IMR-90 (cell line): ENCODE measurements around the gene MPRIP. TPM values are rescaled to one million over a fixed set of nuclear protein-coding genes. Genes with fewer than 3 reads are reported as not detected.

ENCODE experiments used
- ATAC-seq: fragments of 200-7000 bp; cut with Tn5 transposase; 2 replicates; pipeline ENCODE4 v1.9.1; 2020; ENCODE audit warnings: low read depth, mild to moderate bottlenecking, moderate library complexity
- BruUV-seq: library from RNA; stranded (reverse); fragments of 400-500 nt; replicated peaks from 2 replicates; lab custom pipeline; 2021; lab: Mats Ljungman, UMichigan
- CTCF ChIA-PET: fragments of 300-600 bp; formaldehyde crosslinking; extraction: SDS; loops from one replicate; lab custom pipeline; 2021; ENCODE audit warnings: antibody characterized with exemption; lab: Yijun Ruan, JAX
- POLR2A ChIA-PET: fragments of 300-600 bp; sonication (Branson Sonifier 250); formaldehyde crosslinking; loops from one replicate; lab custom pipeline; 2022; ENCODE audit warnings: antibody characterized with exemption; ENCODE audit not compliant: unreplicated experiment; lab: Charles Lee
- DNase-seq: peaks from one replicate; pipeline ENCODE4 v3.0.0; 2013
- H2AFZ ChIP-seq: replicated peaks from 2 replicates; pipeline ENCODE3; 2013; ENCODE audit warnings: low read length, mild to moderate bottlenecking; ENCODE audit not compliant: poor library complexity
- H2AK5ac ChIP-seq: 2 replicates; pipeline ENCODE4 v1.6.1; 2013; ENCODE audit warnings: low read depth, low read length, inconsistent platforms
- H2AK9ac ChIP-seq: replicated peaks from 2 replicates; pipeline ENCODE3; 2013; ENCODE audit warnings: mild to moderate bottlenecking, low read depth, low read length, moderate library complexity; ENCODE audit not compliant: poor library complexity
- H2BK120ac ChIP-seq: 2 replicates; pipeline ENCODE4 v1.6.1; 2013; ENCODE audit warnings: low read depth, low read length, inconsistent platforms
- H2BK15ac ChIP-seq: 3 replicates; pipeline ENCODE4 v1.6.1; 2013; ENCODE audit warnings: low read depth, low read length, inconsistent platforms
- H2BK20ac ChIP-seq: 2 replicates; pipeline ENCODE4 v1.6.1; 2013; ENCODE audit warnings: low read depth, mild to moderate bottlenecking, inconsistent platforms, low read length, moderate library complexity
- H2BK5ac ChIP-seq: 2 replicates; pipeline ENCODE4 v1.6.1; 2013; ENCODE audit warnings: mild to moderate bottlenecking, low read depth, low read length, inconsistent platforms; ENCODE audit not compliant: poor library complexity, severe bottlenecking
- H3K14ac ChIP-seq: replicated peaks from 2 replicates; pipeline ENCODE4 v1.6.1; 2013; ENCODE audit warnings: low read depth, low read length, inconsistent platforms
- H3K18ac ChIP-seq: 2 replicates; pipeline ENCODE4 v1.6.1; 2013; ENCODE audit warnings: low read depth, low read length, control low read depth
- H3K23ac ChIP-seq: 2 replicates; pipeline ENCODE4 v1.6.1; 2013; ENCODE audit warnings: low read depth, low read length, inconsistent platforms
- H3K27ac ChIP-seq: 2 replicates; pipeline ENCODE4 v1.5.1; 2013; ENCODE audit warnings: mild to moderate bottlenecking, control low read depth, low read length; ENCODE audit not compliant: insufficient read depth
- H3K27me3 ChIP-seq: 2 replicates; pipeline ENCODE4 v1.6.1; 2013; ENCODE audit warnings: low read length; ENCODE audit not compliant: control insufficient read depth, insufficient read depth
- H3K36me3 ChIP-seq: 2 replicates; pipeline ENCODE4 v1.6.1; 2013; ENCODE audit warnings: low read length, mixed read lengths; ENCODE audit not compliant: control insufficient read depth, insufficient read depth
- H3K4ac ChIP-seq: 2 replicates; pipeline ENCODE4 v1.6.1; 2013; ENCODE audit warnings: low read depth, low read length, inconsistent platforms
- H3K4me1 ChIP-seq: 2 replicates; pipeline ENCODE4 v1.6.1; 2013; ENCODE audit warnings: low read length, mixed read lengths; ENCODE audit not compliant: control insufficient read depth, insufficient read depth
- H3K4me2 ChIP-seq: 2 replicates; pipeline ENCODE4 v1.6.1; 2013; ENCODE audit warnings: low read depth, mild to moderate bottlenecking, control low read depth, low read length, moderate library complexity
- H3K4me3 ChIP-seq: 2 replicates; pipeline ENCODE4 v1.5.1; 2013; ENCODE audit warnings: low read depth, mild to moderate bottlenecking, control low read depth, low read length, moderate library complexity; ENCODE audit not compliant: insufficient read depth
- H3K56ac ChIP-seq: 2 replicates; pipeline ENCODE4 v1.6.1; 2013; ENCODE audit warnings: low read length, inconsistent platforms; ENCODE audit not compliant: insufficient read depth; ENCODE audit errors: extremely low read depth
- H3K79me1 ChIP-seq, 2 experiments: 2 replicates each; pipeline ENCODE4 v1.6.1; 2013; ENCODE audit warnings: low read length in 2 of 2, inconsistent platforms in 1 of 2, low read depth in 1 of 2
- H3K9ac ChIP-seq: 2 replicates; pipeline ENCODE4 v1.6.1; 2013; ENCODE audit warnings: low read depth, low read length, control low read depth
- H3K9me1 ChIP-seq: 2 replicates; pipeline ENCODE4 v1.6.1; 2013; ENCODE audit warnings: low read length, inconsistent platforms; ENCODE audit not compliant: insufficient read depth
- H3K9me3 ChIP-seq: 2 replicates; pipeline ENCODE4 v1.6.1; 2013; ENCODE audit warnings: low read length; ENCODE audit not compliant: control insufficient read depth, insufficient read depth
- H4K20me1 ChIP-seq: 2 replicates; pipeline ENCODE4 v1.6.1; 2013; ENCODE audit warnings: low read length, inconsistent platforms; ENCODE audit not compliant: insufficient read depth
- H4K5ac ChIP-seq: 2 replicates; pipeline ENCODE4 v1.6.1; 2013; ENCODE audit warnings: mild to moderate bottlenecking, low read depth, low read length, control low read depth
- H4K8ac ChIP-seq, 2 experiments: 2 replicates each; pipeline ENCODE4 v1.6.1; 2013; ENCODE audit warnings: low read depth in 2 of 2, low read length in 2 of 2, control low read depth in 1 of 2, inconsistent platforms in 1 of 2
- H4K91ac ChIP-seq: 2 replicates; pipeline ENCODE4 v1.6.1; 2013; ENCODE audit warnings: low read depth, low read length, inconsistent platforms; ENCODE audit not compliant: insufficient read depth
- BHLHE40 ChIP-seq: fragments of 150-350 bp; IDR thresholded peaks from 2 replicates; pipeline ENCODE4 v1.6.1; 2016; ENCODE audit warnings: mild to moderate bottlenecking, low read depth, low read length
- CEBPB ChIP-seq: IDR thresholded peaks from 2 replicates; pipeline ENCODE4 v1.6.1; 2012; ENCODE audit warnings: low read depth, low read length, improper control_type of control experiment
- CHD1 ChIP-seq: IDR thresholded peaks from 2 replicates; pipeline ENCODE4 v1.6.1; 2012; ENCODE audit warnings: low read depth, low read length, improper control_type of control experiment
- CTCF ChIP-seq: conservative IDR thresholded peaks from 2 replicates; pipeline ENCODE4 v1.5.1; 2012; ENCODE audit warnings: mild to moderate bottlenecking, low read depth, low read length, improper control_type of control experiment
- ELK1 ChIP-seq: fragments of 150-350 bp; IDR thresholded peaks from 2 replicates; pipeline ENCODE4 v1.6.1; 2016; ENCODE audit warnings: low read depth, mild to moderate bottlenecking, low read length, moderate library complexity, borderline replicate concordance
- FOS ChIP-seq: fragments of 150-350 bp; IDR thresholded peaks from 2 replicates; pipeline ENCODE4 v1.6.1; 2016; ENCODE audit warnings: low read depth, low read length
- MAFK ChIP-seq: IDR thresholded peaks from 2 replicates; pipeline ENCODE4 v1.6.1; 2012; ENCODE audit warnings: low read depth, low read length, improper control_type of control experiment
- MAZ ChIP-seq: IDR thresholded peaks from 2 replicates; pipeline ENCODE4 v1.6.1; 2012; ENCODE audit warnings: low read depth, mild to moderate bottlenecking, low read length, improper control_type of control experiment, moderate library complexity, borderline replicate concordance
- MXI1 ChIP-seq: IDR thresholded peaks from 2 replicates; pipeline ENCODE4 v1.6.1; 2012; ENCODE audit warnings: low read depth, mild to moderate bottlenecking, low read length, moderate library complexity, borderline replicate concordance
- NFE2L2 ChIP-seq: fragments of 150-350 bp; IDR thresholded peaks from 2 replicates; pipeline ENCODE4 v1.6.1; 2016; ENCODE audit warnings: low read depth, mild to moderate bottlenecking, low read length
- POLR2A ChIP-seq: IDR thresholded peaks from 2 replicates; pipeline ENCODE4 v1.6.1; 2012; ENCODE audit warnings: mild to moderate bottlenecking, low read depth, low read length
- RAD21 ChIP-seq: IDR thresholded peaks from 2 replicates; pipeline ENCODE4 v1.6.1; 2012; ENCODE audit warnings: low read length, improper control_type of control experiment
- RCOR1 ChIP-seq: IDR thresholded peaks from 2 replicates; pipeline ENCODE4 v1.6.1; 2012; ENCODE audit warnings: mild to moderate bottlenecking, low read length, improper control_type of control experiment; ENCODE audit not compliant: insufficient replicate concordance
- RFX5 ChIP-seq: IDR thresholded peaks from 2 replicates; pipeline ENCODE4 v1.8.0; 2012; ENCODE audit warnings: low read depth, mild to moderate bottlenecking, low read length, moderate library complexity
- SMC3 ChIP-seq: fragments of 150-350 bp; IDR thresholded peaks from 2 replicates; pipeline ENCODE4 v1.6.1; 2016; ENCODE audit warnings: low read depth, mild to moderate bottlenecking, antibody characterized with exemption, low read length, moderate library complexity
- USF2 ChIP-seq: fragments of 150-350 bp; IDR thresholded peaks from 2 replicates; pipeline ENCODE4 v1.6.1; 2017; ENCODE audit warnings: mild to moderate bottlenecking, antibody characterized with exemption, low read length, low read depth
- WGBS, 2 experiments: methylation state at CpG; one replicate each; pipeline versions ENCODE4 v1.1.5 to v1.1.7; 2013; ENCODE audit warnings: missing lambda C conversion rate in 2 of 2; ENCODE audit not compliant: insufficient read length in 1 of 2; ENCODE audit errors: extremely low coverage in 2 of 2; 5-methylcytosine and 5-hydroxymethylcytosine counted together
- dilution Hi-C: fragments of 300-500 bp; cut with HindIII; formaldehyde crosslinking; loops from one replicate; pipeline ENCODE4 v1.14.3; 2018; ENCODE audit warnings: low sequenced_read_pairs; ENCODE audit not compliant: unreplicated experiment
- in situ Hi-C: fragments of 300-500 bp; cut with MboI; formaldehyde crosslinking; loops from 3 replicates; pipeline ENCODE4 v1.14.3; 2019; ENCODE audit warnings: low sequenced_read_pairs, inconsistent platforms, mixed read lengths
- intact Hi-C: fragments of 100-400 bp; cut with micrococcal nuclease; formaldehyde crosslinking; loops from 2 replicates; pipeline ENCODE4 v1.10.0; 2022
- polyA plus RNA-seq, 3 experiments: library from polyadenylated mRNA; depleted of rRNA; stranded (reverse); fragments of >200 nt; gene quantifications; 2 replicates each; pipeline ENCODE4 v1.2.3, GENCODE V29; 2012; ENCODE audit warnings: low replicate concordance in 1 of 3
- total RNA-seq: library from RNA; depleted of rRNA; stranded (reverse); fragments of >200 nt; gene quantifications from 2 replicates; pipeline ENCODE4 v1.2.3, GENCODE V29; 2012

Gene MPRIP
- total and polyA plus RNA-seq, 2 of the 4 experiments (the other 2 are of a cell fraction), result 111 to 149 TPM

- no peaks in the 10 kb centered on the region; a peak in 1 of 4 replicates for H3K79me1 ChIP-seq
- DNase-seq, result no peak
- H3K27ac ChIP-seq, result no peak overlapping the region
- no TSS peak for BruUV-seq
- no peak overlapping the region for H2AK5ac ChIP-seq
- H3K18ac ChIP-seq, result no peak overlapping the region
- no peak for TF ChIP-seq MXI1
- no peak for TF ChIP-seq RAD21
- TF ChIP-seq RFX5, result no peak
- TF ChIP-seq NFE2L2, result no peak
- no peak for TF ChIP-seq CEBPB
- TF ChIP-seq FOS, result no peak
- no peak for TF ChIP-seq CHD1
- TF ChIP-seq ELK1, result no peak
- TF ChIP-seq CTCF, result no peak
- TF ChIP-seq SMC3, result no peak
- no peak for TF ChIP-seq RCOR1
- TF ChIP-seq BHLHE40, result no peak
- no peak for TF ChIP-seq MAZ
- TF ChIP-seq MAFK, result no peak
- no peak for TF ChIP-seq USF2
- no peak for TF ChIP-seq POLR2A
- no peak overlapping the region for H3K14ac ChIP-seq
- no peak overlapping the region for H2AFZ ChIP-seq
- WGBS, 2 experiments, result 67% methylated on average over 6 of the region's 15 CpGs; no CpG with 5 or more reads in 1 of the 2 experiments
- no peaks in the 10 kb centered on the region; the same call in 1 of the 2 replicates for H3K36me3 ChIP-seq
- dilution Hi-C loops (no loop called here), intact Hi-C loops (no loop called here), in situ Hi-C loops (no loop called here)
- H4K5ac ChIP-seq, result no peak overlapping the region
- no peak overlapping the region for H3K4me2 ChIP-seq
- ChIA-PET POLR2A (no interaction called here), CTCF (no interaction called here)
- H3K23ac ChIP-seq, result no peak overlapping the region
- H3K27me3 ChIP-seq, result no peaks in the 10 kb centered on the region
- H3K4ac ChIP-seq, result no peak overlapping the region
- no peak overlapping the region for H4K91ac ChIP-seq
- no peak overlapping the region for H3K56ac ChIP-seq
- no peaks in the 10 kb centered on the region for H4K20me1 ChIP-seq
- no peak overlapping the region for H3K9ac ChIP-seq
- H2BK120ac ChIP-seq, result no peak overlapping the region
- H2BK20ac ChIP-seq, result no peak overlapping the region
- no peak overlapping the region for H3K4me3 ChIP-seq
- H4K8ac ChIP-seq, result no peak overlapping the region
- peaks cover 23% of the 10 kb centered on the region for H3K4me1 ChIP-seq
- H2BK15ac ChIP-seq, result no peak overlapping the region
- H3K9me1 ChIP-seq, result peaks cover 8% of the 10 kb centered on the region; the same call in 1 of the 2 replicates
- H2AK9ac ChIP-seq, result no peak overlapping the region
- H3K9me3 ChIP-seq, result no peaks in the 10 kb centered on the region
- no peak overlapping the region for H2BK5ac ChIP-seq
- no peak for ATAC-seq
Observed at GRCh38 chr17:17203173-17203730, 161.0 kb downstream of the MPRIP start.
